GM21825 (cell line): ENCODE results near the gene INPP4B.

Source experiments
- ATAC-seq: cut with Tn5 transposase; IDR thresholded peaks from one replicate; pipeline ENCODE4 v1.9.1; 2021; ENCODE audit warnings: mild to moderate bottlenecking, moderate library complexity; ENCODE audit not compliant: unreplicated experiment

Gene INPP4B

GRCh38 chr4:142741995-142742394, 104.1 kb downstream of the INPP4B start:
- ATAC-seq = no peak

DNA sequence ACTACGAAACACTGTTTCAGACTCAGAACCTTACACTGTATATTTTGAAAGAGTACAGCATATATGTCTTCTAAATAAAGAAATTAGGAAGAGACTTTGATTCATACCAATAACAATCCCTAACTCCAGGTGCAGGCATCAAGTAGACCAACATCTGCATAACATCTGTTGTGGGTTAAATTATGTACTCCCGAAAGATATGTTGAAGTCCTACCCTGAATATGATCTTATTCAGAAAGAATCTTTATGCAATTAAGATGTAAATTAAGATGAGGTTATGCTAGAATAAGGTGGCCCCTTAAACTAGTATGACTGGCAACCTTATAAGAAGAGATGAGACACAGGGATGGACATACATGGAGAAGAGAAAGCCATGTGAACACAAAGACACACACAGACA, 117.9 kb downstream of the INPP4B start:
- no peak for ATAC-seq

DNA sequence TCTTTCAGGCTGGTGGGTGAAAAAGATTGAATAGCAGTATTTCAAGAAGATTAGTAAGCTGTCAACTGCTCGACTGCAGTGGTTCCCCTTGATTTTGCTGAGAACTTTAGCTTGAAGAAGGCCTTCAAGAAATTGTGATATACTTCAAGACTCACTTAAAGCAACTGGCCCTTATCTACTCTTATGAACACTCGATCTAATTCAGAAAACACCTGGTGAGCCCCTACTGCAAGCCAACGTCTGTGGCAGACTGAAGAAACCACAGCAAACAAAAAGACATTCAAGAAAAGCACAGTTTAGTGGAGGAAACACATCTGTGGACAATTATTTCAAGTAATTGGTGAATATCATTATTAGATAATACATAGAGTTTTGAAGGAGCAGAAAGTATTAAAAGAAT, 119.0 kb downstream of the INPP4B start:
- ATAC-seq = no peak

GRCh38 chr4:142725886-142726285, 120.2 kb downstream of the INPP4B start:
- ATAC-seq = no peak

GRCh38 chr4:142721187-142721586, 124.9 kb downstream of the INPP4B start:
- ATAC-seq = no peak

GRCh38 chr4:142719854-142720541, 126.1 kb downstream of the INPP4B start:
- ATAC-seq = no peak

DNA sequence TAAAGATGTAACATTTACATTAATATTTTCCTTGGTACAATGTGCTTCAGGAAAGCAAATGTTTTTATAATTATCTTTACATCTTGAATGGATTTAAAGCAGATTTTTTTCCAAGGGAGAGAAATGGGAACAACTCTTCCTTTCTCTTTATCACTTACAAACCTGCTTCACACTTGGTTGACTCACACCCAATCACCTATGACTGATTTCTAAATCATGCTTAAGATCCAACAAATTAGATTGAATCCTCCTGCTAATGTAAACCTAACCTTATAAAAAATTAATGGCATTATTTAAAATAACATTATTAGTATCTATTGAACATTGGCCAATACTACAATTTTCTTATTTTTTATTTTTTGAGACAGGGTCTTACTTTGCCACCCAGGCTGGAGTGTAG, 127.1 kb downstream of the INPP4B start:
- no peak for ATAC-seq

DNA sequence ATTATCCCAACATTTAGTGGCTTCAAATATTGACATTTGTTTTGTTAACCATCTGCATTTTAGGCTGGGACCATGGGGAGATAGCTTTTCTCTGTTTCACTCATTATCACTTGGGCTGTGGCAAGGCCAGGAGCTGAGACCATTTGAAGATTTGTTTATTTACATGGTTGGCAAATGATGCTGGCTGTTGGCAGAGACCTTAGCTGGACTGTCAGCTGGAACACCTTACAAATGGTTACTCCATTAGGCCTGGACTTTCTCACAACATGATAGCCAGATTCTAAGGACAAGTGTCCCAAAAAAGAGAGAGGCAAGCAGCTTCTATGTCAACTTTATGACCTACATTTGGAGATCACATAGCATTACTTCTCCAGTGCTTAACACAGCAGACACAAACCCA, 130.4 kb downstream of the INPP4B start:
- no peak for ATAC-seq

DNA sequence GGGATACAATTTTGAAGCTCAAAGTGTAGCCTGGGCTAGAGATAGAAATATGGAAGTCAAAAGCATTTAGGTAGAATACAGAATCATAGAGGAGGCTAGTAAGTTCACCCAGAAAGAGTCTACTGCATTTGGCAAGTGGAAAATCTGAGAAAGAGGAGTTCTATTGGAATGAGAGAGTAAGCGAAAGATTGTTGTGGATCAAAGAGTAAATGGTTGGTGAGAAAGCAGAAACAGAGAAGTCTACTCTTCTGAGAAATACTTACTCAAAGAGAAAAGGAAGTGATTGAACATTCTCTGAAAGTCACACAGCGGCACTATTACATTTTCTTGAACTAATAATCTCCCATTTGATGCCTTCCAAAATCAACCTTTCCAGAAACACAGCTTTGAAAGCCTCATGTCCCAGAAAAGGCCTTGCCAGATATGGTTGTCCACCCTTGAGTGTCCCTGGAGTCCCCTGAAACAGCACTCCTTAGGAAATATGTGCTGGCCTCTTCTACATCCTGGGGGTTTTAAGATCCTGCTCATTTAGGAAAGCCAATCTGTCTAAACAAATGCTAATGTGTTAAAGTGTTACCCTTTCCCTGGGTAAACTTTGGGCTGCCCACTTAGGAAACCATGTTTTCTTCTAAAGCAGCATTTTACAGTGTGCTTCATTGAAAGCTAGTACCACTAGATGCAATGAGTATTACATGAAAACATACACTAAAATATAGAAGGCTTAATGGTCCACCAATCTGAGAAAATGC, 132.6 kb downstream of the INPP4B start:
- no peak for ATAC-seq

GRCh38 chr4:142708231-142708630, 137.9 kb downstream of the INPP4B start:
- no peak for ATAC-seq

DNA sequence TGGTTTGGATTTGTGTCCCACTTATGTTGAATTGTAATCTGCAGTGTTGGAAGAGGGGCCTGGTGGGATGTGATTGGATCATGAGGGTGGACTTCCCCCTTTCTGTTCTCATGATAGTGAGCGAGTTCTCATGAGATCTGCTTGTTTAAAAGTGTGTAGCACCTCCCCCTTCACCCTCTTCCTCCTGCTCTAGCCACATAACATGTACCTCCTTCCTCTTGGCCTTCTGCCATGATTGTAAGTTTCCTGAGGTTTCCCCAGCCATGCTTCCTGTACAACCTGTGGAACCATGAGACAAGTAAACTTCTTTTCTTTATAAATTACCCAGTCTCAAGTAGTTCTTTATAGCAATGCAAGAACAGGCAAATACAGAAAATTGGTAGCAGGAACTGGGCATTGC, 138.7 kb downstream of the INPP4B start:
- no peak for ATAC-seq

DNA sequence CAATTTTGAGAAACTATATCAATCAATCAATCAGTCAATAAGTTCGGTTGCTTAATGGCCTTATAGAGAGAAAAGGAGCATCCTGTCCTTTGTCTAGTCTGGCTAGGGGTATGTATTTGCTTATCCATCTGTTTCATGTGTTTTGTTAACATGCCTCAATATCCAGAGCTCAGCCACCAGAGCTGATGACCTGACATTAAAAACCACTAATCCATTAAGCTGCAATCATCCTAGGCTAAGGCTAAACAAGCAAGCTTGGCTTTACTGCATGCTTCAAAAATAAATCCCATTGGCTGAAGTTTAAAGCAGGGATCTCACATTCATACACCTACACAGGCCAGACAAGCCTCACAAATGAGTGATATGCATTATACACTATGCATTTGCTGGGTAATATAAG, 139.7 kb downstream of the INPP4B start:
- ATAC-seq = no peak

- ATAC-seq = no peak
Measured at GRCh38 chr4:142705820-142706219, 140.3 kb downstream of the INPP4B start.

GRCh38 chr4:142703694-142704309, 142.3 kb downstream of the INPP4B start:
- no peak for ATAC-seq

GRCh38 chr4:142701017-142701416, 145.1 kb downstream of the INPP4B start:
- no peak for ATAC-seq

- ATAC-seq = no peak
Measured at GRCh38 chr4:142700531-142700930, 145.6 kb downstream of the INPP4B start.

- no peak for ATAC-seq
Measured at GRCh38 chr4:142698552-142698951, 147.5 kb downstream of the INPP4B start.

GRCh38 chr4:142697928-142698327, 148.2 kb downstream of the INPP4B start:
- no peak for ATAC-seq

DNA sequence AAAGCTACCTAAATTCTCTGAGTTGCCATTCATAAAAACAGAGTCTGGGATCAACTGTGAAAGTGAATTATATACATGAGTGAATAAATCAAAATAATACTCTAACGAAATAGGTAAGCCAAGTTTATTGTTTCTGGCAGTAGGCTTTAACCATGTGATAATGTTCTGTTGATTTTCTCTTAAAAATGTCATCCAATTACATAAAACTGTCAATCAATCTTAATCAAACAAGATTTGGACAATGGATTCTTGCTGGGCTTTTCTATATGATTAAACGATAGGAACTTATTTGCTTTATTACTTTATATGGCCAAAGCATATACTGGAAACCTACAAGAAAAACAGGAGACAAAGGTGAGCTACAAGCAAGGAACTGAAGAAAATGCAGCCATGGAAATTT, 148.8 kb downstream of the INPP4B start:
- no peak for ATAC-seq

GRCh38 chr4:142696334-142697122, 149.6 kb downstream of the INPP4B start:
- ATAC-seq = no peak

- ATAC-seq = no peak
Measured at GRCh38 chr4:142690406-142691163, 155.5 kb downstream of the INPP4B start.
